H54 (cell line): ENCODE measurements around the gene MDM1.
A peak's percentile ranks its signal among the peaks of the same experiment; 100 is the strongest.

Source experiments
- DNase-seq: peaks from one replicate; pipeline ENCODE4 v3.0.0; 2011; ENCODE audit warnings: low spot score, mixed read lengths; ENCODE audit not compliant: insufficient read length
- FAIRE-seq: peaks from 3 replicates; lab custom pipeline; 2011; peaks lifted over from hg19 to GRCh38; lab: Jason Lieb, UNC
- POLR2A ChIP-seq: IDR thresholded peaks from 2 replicates; pipeline ENCODE4 v1.6.1; 2011; ENCODE audit warnings: low read depth, mild to moderate bottlenecking, low read length

MDM1 gene

GRCh38 chr12:68364893-68365725 lies 32.9 kb upstream of the MDM1 start:
- FAIRE-seq (peak; percentile 95), DNase-seq (peak; percentile 91)
- peak; percentile 77 for TF ChIP-seq POLR2A

DNA sequence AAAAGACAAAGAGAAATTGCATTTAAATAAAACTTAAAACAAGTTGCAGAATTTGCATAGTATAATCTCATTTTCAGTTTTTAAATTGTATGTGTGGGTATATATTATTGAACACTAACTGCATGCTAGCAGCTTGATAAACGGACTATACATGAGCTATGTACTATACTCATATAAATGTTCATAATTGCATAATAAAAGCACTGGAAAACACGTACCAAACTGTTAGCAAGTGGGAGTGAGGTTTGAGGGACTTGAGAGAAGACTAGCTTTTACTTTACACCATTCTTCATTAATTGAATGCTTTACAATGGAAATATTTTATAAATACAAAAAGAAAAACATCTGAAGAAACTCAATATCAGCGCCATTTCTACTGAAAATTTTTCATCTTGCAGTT lies 32.2 kb upstream of the MDM1 start:
- DNase-seq (no peak), FAIRE-seq (no peak)
- TF ChIP-seq POLR2A = no peak

DNA sequence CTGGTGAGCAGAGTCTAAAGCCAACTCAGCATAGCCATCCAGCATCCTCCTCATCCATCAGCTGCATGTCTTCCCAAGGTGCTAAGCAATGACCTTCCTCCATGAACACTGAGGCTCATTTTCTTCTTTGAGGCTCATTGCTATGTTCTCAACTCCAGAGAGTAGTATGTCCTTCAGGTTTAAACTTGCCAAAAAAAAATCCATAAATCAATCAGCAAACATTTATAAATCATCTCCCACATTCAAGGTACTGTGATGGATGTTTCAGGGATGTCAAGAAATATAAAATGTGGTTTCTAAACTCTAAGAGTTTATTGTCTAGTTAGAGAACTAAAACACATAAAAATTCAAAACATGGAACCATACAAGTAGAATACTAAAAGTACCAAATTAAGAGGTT lies 29.8 kb upstream of the MDM1 start:
- TF ChIP-seq POLR2A = no peak
- FAIRE-seq (no peak), DNase-seq (no peak)

GRCh38 chr12:68359674-68360073 lies 27.5 kb upstream of the MDM1 start:
- TF ChIP-seq POLR2A = no peak
- FAIRE-seq (no peak), DNase-seq (no peak)

DNA sequence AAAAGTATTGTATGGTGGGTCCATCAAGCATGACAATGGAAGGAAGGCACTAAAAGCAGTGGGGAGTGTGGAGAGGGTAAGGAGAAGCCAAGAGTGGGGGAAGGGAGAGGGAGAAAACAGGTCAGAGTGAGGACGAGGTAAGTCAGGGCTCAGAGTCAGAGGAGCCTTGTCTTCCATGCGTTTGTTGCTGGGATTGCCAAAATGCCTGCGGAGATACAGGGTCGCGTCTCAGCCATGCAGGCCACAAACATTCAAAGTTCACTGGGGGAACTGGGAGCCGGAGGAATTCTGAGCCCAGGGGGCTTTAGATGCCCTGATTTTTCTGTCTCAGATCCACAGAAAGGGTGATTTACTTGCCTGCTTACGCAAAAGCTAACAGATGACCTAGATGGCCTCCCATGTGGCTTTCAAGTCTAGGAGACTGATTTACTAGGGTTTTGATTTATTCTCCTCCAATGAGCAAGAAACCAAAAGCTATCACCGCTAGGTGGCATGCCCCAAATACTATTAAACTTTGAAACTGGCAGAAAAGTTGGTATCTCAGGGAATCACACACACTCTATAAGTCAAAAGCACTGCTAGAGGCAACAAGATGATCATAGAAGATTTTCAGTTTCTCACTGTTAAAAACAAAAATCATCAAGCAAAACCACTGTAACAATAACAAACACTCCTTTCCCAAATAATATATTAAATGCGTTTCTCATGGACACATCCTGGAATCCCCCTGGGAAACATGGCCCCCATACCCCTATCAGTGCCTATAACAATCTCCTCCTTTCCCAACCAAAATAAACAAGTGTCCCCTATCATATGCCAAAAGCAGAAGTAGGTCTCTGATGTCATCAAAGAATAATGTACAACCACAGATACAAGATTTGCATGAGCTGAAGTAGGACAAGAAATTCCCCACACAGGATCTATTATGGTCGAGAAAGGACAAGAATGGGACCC lies 26.6 kb upstream of the MDM1 start:
- TF ChIP-seq POLR2A = no peak
- peak; percentile 83 for FAIRE-seq
- peak; percentile 26 for DNase-seq

- DNase-seq (no peak), FAIRE-seq (no peak)
- no peak for TF ChIP-seq POLR2A
Measured at GRCh38 chr12:68356986-68357385, 24.8 kb upstream of the MDM1 start.

GRCh38 chr12:68356060-68356695 lies 24.0 kb upstream of the MDM1 start:
- FAIRE-seq (no peak), DNase-seq (no peak)
- TF ChIP-seq POLR2A = no peak

GRCh38 chr12:68354977-68355541 lies 22.9 kb upstream of the MDM1 start:
- TF ChIP-seq POLR2A = no peak
- DNase-seq = no peak
- FAIRE-seq = no peak

- FAIRE-seq (no peak), DNase-seq (no peak)
- TF ChIP-seq POLR2A = no peak
Measured at GRCh38 chr12:68352067-68352466, 19.9 kb upstream of the MDM1 start.

DNA sequence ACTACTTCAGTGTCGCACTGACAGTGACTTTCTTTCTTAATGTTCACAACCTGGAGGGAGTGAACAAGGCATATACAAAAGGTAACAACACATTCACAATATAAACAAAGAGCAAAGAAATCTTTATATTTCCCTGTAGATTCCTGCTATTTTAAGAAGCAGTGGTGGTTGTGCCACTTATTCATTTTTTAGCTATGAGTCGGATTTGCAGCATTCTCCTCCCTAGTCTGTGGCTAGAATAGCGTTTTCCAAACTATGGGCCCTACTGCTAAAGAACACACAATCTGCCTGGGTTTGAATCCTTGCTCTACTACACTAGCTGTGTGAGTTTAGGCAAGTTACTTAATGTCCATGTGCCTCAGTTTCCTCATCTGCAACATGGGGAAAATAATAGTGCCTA lies 18.6 kb upstream of the MDM1 start:
- no peak for DNase-seq
- TF ChIP-seq POLR2A = no peak
- FAIRE-seq = peak; percentile 45

GRCh38 chr12:68349921-68350606 lies 17.9 kb upstream of the MDM1 start:
- no peak for TF ChIP-seq POLR2A
- DNase-seq (no peak), FAIRE-seq (no peak)

DNA sequence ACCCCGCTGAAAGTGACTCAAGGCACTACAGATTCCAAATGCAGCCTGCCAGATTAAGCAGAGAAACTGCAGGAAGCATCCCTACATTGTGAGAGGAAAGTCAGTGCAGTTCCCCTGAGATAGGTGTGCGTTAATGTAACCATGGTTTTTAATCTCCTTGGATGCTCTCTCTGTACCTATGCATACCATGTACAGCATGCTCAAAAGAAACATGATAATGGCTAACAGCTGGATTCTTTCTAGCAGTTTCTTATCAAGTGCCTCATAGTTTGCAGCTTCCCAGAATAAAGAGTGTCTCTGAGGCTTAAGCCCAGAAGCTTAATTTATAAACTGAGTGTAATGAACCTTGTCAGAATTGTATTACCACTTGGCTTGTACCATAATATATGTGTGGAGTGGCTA lies 17.1 kb upstream of the MDM1 start:
- FAIRE-seq (no peak), DNase-seq (no peak)
- no peak for TF ChIP-seq POLR2A

DNA sequence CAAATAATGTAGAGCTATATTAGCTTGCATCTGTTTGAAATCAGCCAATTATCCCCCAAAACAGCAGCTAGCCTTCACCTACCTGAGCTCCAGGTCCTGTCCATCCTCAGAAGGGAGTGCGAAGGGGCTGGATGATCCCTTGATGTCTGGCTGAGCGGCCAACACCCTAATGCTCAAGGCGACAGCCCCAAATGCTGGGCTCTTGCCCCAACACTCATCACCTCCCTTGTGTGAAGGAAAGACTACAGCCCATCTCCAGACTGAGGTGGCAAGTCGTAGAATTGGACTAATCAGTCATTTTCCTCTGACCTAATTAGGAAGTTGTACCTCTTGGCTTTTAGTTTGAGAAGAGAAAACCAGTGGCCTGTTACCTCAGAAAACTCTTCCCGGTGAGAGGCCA lies 16.3 kb upstream of the MDM1 start:
- DNase-seq = no peak
- no peak for TF ChIP-seq POLR2A
- FAIRE-seq = no peak
